PC-3 (cell line): ENCODE data around the gene GPRIN1. TPM values are rescaled to one million over a fixed set of nuclear protein-coding genes. Genes with fewer than 3 reads are reported as not detected.
A peak's percentile ranks its signal among the peaks of the same experiment; 100 is the strongest.
"Not testable (repeated sequence)": the region's sequence is repeated elsewhere in the genome, so short reads cannot be mapped to it uniquely, and the experiment has no call there.

Experiments used
- ATAC-seq: fragments of 200-7000 bp; cut with Tn5 transposase; 2 replicates; pipeline ENCODE4 v1.9.1; 2020; ENCODE audit warnings: mild to moderate bottlenecking, moderate library complexity
- BruUV-seq: library from RNA; stranded (reverse); fragments of 400-500 nt; replicated peaks from 2 replicates; lab custom pipeline; 2021; lab: Mats Ljungman, UMichigan
- CTCF ChIA-PET: fragments of 300-600 bp; sonication (Branson Sonifier 250); formaldehyde crosslinking; loops from one replicate; lab custom pipeline; 2022; ENCODE audit warnings: antibody characterized with exemption; lab: Charles Lee
- POLR2A ChIA-PET: fragments of 300-600 bp; sonication (Branson Sonifier 250); formaldehyde crosslinking; loops from one replicate; lab custom pipeline; 2022; ENCODE audit warnings: antibody characterized with exemption; ENCODE audit not compliant: unreplicated experiment; lab: Charles Lee
- DNase-seq: peaks from one replicate; pipeline ENCODE4 v3.0.0-alpha.2; 2015
- H2AFZ ChIP-seq: fragments of 300-600 bp; sonication (generic); 2 replicates; pipeline ENCODE4 v1.6.0; 2016; ENCODE audit warnings: antibody characterized with exemption, low read length
- H3F3A ChIP-seq: fragments of 300-600 bp; sonication (generic); one replicate; pipeline ENCODE4 v1.6.0; 2017; ENCODE audit warnings: antibody characterized with exemption, low read length, control low read depth, mild to moderate bottlenecking; ENCODE audit not compliant: unreplicated experiment
- H3K27ac ChIP-seq: fragments of 300-600 bp; sonication (generic); 2 replicates; pipeline ENCODE4 v1.5.1; 2016; ENCODE audit warnings: mild to moderate bottlenecking, low read length
- H3K27me3 ChIP-seq: fragments of 300-600 bp; sonication (generic); 2 replicates; pipeline ENCODE4 v1.6.1; 2016; ENCODE audit warnings: low read length, mixed read lengths
- H3K36me3 ChIP-seq: fragments of 300-600 bp; sonication (generic); 2 replicates; pipeline ENCODE4 v1.6.1; 2016; ENCODE audit warnings: low read depth, mixed run types, low read length, mixed read lengths
- H3K4me1 ChIP-seq: fragments of 300-600 bp; sonication (generic); 2 replicates; pipeline ENCODE4 v1.5.1; 2016; ENCODE audit warnings: low read length; ENCODE audit not compliant: insufficient read depth
- H3K4me2 ChIP-seq: fragments of 300-600 bp; sonication (generic); 2 replicates; pipeline ENCODE4 v1.6.0; 2016; ENCODE audit warnings: low read length
- H3K4me3 ChIP-seq: fragments of 300-600 bp; sonication (generic); 2 replicates; pipeline ENCODE4 v1.5.1; 2016; ENCODE audit warnings: mild to moderate bottlenecking, low read length, mixed read lengths
- H3K79me2 ChIP-seq: fragments of 300-600 bp; sonication (generic); 2 replicates; pipeline ENCODE4 v1.6.1; 2017; ENCODE audit warnings: low read length, mixed read lengths
- H3K9ac ChIP-seq: fragments of 300-600 bp; sonication (generic); 2 replicates; pipeline ENCODE4 v1.6.0; 2016; ENCODE audit warnings: mild to moderate bottlenecking, low read length
- H3K9me2 ChIP-seq: fragments of 300-600 bp; sonication (generic); replicated peaks from 2 replicates; pipeline ENCODE4 v1.6.1; 2016; ENCODE audit warnings: mixed run types, low read length, mixed read lengths
- H3K9me3 ChIP-seq: fragments of 300-600 bp; sonication (generic); 2 replicates; pipeline ENCODE4 v1.6.1; 2016; ENCODE audit warnings: low read length, mixed read lengths
- H4K20me1 ChIP-seq: fragments of 300-600 bp; sonication (generic); 2 replicates; pipeline ENCODE4 v1.6.1; 2016; ENCODE audit warnings: low read length, mixed read lengths
- CTCF ChIP-seq: fragments of 300-600 bp; sonication (generic); conservative IDR thresholded peaks from 2 replicates; pipeline ENCODE4 v1.5.1; 2017; ENCODE audit warnings: antibody characterized with exemption, low read depth, mild to moderate bottlenecking, low read length
- EZH2 ChIP-seq: fragments of 300-600 bp; sonication (generic); IDR thresholded peaks from one replicate; pipeline ENCODE4 v1.6.1; 2017; ENCODE audit warnings: antibody characterized with exemption, mild to moderate bottlenecking, low read length; ENCODE audit not compliant: unreplicated experiment
- EZH2phosphoT487 ChIP-seq: fragments of 300-600 bp; sonication (generic); IDR thresholded peaks from 2 replicates; pipeline ENCODE4 v1.6.1; 2018; ENCODE audit warnings: mild to moderate bottlenecking, antibody characterized with exemption, low read length, borderline replicate concordance
- intact Hi-C: fragments of 100-400 bp; cut with micrococcal nuclease; formaldehyde crosslinking; loops from 2 replicates; pipeline ENCODE4 v1.9.0; 2023
- total RNA-seq: library from RNA; depleted of rRNA; stranded (reverse); fragments of >200 nt; gene quantifications from 2 replicates; pipeline ENCODE4 v1.2.3, GENCODE V29; 2014

GPRIN1 gene
- total RNA-seq, 1 experiment from 2014 or later, result 18.7 TPM

- intact Hi-C loops, result no loop called here
Observed at GRCh38 chr5:176606032-176606431, 3.9 kb downstream of the GPRIN1 start.

GRCh38 chr5:176603091-176603490 lies 6.9 kb downstream of the GPRIN1 start:
- Histone ChIP-seq H3K27ac (no peak overlapping the region), H3K79me2 (no peaks in the 10 kb centered on the region), H3K4me3 (no peak overlapping the region), H2AFZ (no peak overlapping the region), H3K36me3 (no peaks in the 10 kb centered on the region), H3K4me1 (no peaks in the 10 kb centered on the region), H3F3A (no peaks in the 10 kb centered on the region), H3K9ac (no peak overlapping the region), H3K4me2 (no peak overlapping the region), H3K9me2 (no peaks in the 10 kb centered on the region), H3K27me3 (no peaks in the 10 kb centered on the region), H4K20me1 (0 out of 2 replicates have a peak, but pooled peaks cover 4% of the 10 kb centered on the region), H3K9me3 (no peaks in the 10 kb centered on the region)
- CTCF ChIA-PET, result no interaction called here
- TF ChIP-seq CTCF (no peak), EZH2 (no peak), EZH2phosphoT487 (no peak)
- intact Hi-C loops, result no loop called here
- BruUV-seq, result no TSS peak
- no peak for ATAC-seq
- POLR2A ChIA-PET, result no interaction called here
- DNase-seq, result no peak

More at GRCh38 chr5:176606032-176606431, 3.9 kb downstream of the GPRIN1 start:
- H2AFZ ChIP-seq, result no peak overlapping the region
- H3K9me3 ChIP-seq, result no peaks in the 10 kb centered on the region
- no peaks in the 10 kb centered on the region for H3K9me2 ChIP-seq
- H3K4me3 ChIP-seq, result no peak overlapping the region
- H3K4me2 ChIP-seq, result no peak overlapping the region
- no peaks in the 10 kb centered on the region for H3K36me3 ChIP-seq
- H3K4me1 ChIP-seq, result peaks cover 5% of the 10 kb centered on the region
- no peak for ATAC-seq
- BruUV-seq, result no TSS peak
- ChIA-PET POLR2A (no interaction called here), CTCF (no interaction called here)
- no peak for DNase-seq
- H3K27me3 ChIP-seq, result no peaks in the 10 kb centered on the region
- H3K27ac ChIP-seq, result no peak overlapping the region
- peaks cover 11% of the 10 kb centered on the region for H4K20me1 ChIP-seq
- TF ChIP-seq CTCF (peak; percentile 35), EZH2phosphoT487 (no peak)
- H3K79me2 ChIP-seq, result 0 out of 2 replicates have a peak, but pooled peaks cover 6% of the 10 kb centered on the region
- H3K9ac ChIP-seq, result no peak overlapping the region
- H3F3A ChIP-seq, result no peaks in the 10 kb centered on the region

- no peaks in the 10 kb centered on the region for H3K9me2 ChIP-seq
- POLR2A ChIA-PET, result no interaction called here
- H3F3A ChIP-seq, result no peaks in the 10 kb centered on the region
- DNase-seq (no peak), ATAC-seq (no peak)
- no peaks in the 10 kb centered on the region for H3K9me3 ChIP-seq
- H3K36me3 ChIP-seq, result no peaks in the 10 kb centered on the region
- no peak overlapping the region for H2AFZ ChIP-seq
- H3K4me1 ChIP-seq, result no peaks in the 10 kb centered on the region
- no peak overlapping the region for H3K4me3 ChIP-seq
- TF ChIP-seq CTCF, result no peak
- no peak for TF ChIP-seq EZH2phosphoT487
- TF ChIP-seq EZH2, result no peak
- no peak overlapping the region for H3K9ac ChIP-seq
- no peak overlapping the region for H3K4me2 ChIP-seq
- no TSS peak for BruUV-seq
- H4K20me1 ChIP-seq, result 0 out of 2 replicates have a peak, but pooled peaks cover 4% of the 10 kb centered on the region
- CTCF ChIA-PET, result no interaction called here
- no peak overlapping the region for H3K27ac ChIP-seq
- H3K79me2 ChIP-seq, result no peaks in the 10 kb centered on the region
- no peaks in the 10 kb centered on the region for H3K27me3 ChIP-seq
- intact Hi-C loops, result no loop called here
Observed at GRCh38 chr5:176601901-176602482, 8.0 kb downstream of the GPRIN1 start.

- H3K27me3 ChIP-seq, H3K4me3 ChIP-seq, POLR2A ChIA-PET, H3K9me3 ChIP-seq, H3K36me3 ChIP-seq, H3F3A ChIP-seq, H3K79me2 ChIP-seq, CTCF ChIA-PET, intact Hi-C loops, H3K9ac ChIP-seq, H3K9me2 ChIP-seq, H3K4me1 ChIP-seq, H2AFZ ChIP-seq, BruUV-seq, DNase-seq, H4K20me1 ChIP-seq, H3K27ac ChIP-seq, H3K4me2 ChIP-seq, ATAC-seq: not testable (repeated sequence)
Observed at GRCh38 chr5:176599749-176600430, 10.1 kb downstream of the GPRIN1 start.
